GM18907 (cell line): ENCODE results near the gene GREM2.

ENCODE experiments used
- ATAC-seq: cut with Tn5 transposase; IDR thresholded peaks from one replicate; pipeline ENCODE4 v1.9.1; 2021; ENCODE audit warnings: mild to moderate bottlenecking, moderate library complexity; ENCODE audit not compliant: unreplicated experiment

GREM2 gene

GRCh38 chr1:240562779-240563178 is 49.2 kb downstream of the GREM2 start:
- ATAC-seq, result no peak

GRCh38 chr1:240562111-240562590 is 49.8 kb downstream of the GREM2 start:
- ATAC-seq, result peak; percentile 56

GRCh38 chr1:240559781-240560180 is 52.2 kb downstream of the GREM2 start:
- ATAC-seq, result no peak

- no peak for ATAC-seq
Observed at GRCh38 chr1:240555524-240555923, 56.4 kb downstream of the GREM2 start.

- ATAC-seq, result no peak
Observed at GRCh38 chr1:240553351-240553750, 58.6 kb downstream of the GREM2 start.

DNA sequence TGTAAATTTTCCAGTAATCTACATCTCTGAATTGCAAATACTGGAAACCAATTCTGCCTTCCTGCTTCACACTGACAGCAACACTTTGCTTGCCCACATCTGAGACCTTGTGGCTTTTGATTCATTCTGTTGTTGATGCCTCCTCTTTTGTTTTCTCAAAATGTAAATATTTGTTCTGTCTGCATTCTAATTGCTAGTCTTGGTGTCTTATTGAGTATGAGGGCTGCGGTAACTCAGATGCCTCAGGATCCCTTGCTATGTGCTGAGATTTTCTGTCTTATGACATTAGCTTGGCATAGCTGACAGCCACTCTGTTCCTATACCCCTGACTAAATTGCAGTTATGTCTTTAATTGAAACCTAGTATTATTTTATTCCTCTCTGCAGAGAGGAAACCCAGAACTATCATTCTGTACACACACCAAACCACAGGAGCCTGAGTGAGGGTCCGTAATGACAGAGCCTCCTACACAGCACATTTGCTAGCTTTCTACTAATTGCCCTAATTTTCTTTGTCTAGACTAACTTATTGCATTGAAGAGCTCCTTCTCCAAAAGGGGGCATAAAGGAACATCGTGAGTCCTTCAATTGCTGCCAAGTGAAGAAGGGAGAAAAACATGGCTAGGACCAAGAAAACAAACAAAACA is 72.1 kb downstream of the GREM2 start:
- ATAC-seq, result no peak

DNA sequence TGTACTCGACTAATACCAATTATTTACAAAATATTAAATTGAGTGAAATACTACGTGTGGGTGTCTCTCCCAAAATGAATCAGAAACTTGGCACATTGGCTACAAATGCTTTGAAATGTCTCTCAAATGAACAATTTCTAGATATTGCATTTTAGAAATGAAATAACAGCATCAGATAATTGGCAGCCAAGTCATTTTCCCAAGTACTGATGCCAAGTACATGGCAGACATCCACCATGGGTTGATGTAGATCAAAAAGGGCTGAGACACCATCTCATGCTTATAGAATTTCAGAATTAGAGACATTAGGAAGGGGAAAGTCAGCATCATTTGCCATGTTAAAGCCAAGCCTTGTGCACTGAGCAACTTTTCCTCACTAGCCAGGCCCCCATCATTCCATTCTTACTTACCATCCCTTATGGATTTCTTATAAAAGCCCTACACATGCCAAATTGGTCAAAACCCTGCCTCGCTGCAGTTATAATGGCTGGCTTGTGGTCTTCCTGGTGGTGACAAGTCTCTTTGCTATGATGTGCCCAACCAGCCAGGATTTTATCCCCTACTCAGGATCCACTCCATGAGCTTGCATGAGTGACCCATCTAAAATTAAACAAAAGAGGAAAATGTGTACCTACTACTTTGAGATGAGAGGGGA is 73.1 kb downstream of the GREM2 start:
- no peak for ATAC-seq

DNA sequence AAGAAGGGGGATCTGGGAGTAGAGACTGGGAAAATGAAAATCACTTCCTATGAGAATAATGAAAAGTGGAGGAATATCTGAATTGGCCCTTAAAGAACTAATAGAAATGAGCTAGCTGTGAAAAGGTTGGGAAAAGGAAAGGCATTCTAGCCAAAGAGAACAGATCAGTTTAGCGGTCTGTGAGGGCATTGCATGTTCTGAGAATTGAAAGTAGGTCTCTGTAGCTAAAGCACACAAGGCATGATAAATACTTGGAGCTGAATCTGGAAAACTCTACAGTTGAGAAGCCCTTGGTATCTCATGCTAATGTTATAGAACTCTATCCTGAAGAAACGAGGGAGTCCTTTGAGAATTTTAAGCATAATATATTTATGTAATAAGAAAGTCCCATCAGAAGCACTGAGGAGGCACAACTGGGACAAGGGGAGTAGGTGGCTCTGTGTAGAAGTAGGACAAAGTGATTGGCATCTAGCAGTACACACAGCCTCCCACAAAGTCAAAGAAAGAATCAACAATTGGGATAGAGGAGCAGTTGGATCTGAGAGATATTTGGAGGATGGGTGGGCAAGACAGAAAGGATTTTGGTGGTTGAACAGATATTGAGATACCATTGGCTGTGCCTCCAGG is 78.7 kb downstream of the GREM2 start:
- ATAC-seq, result no peak

DNA sequence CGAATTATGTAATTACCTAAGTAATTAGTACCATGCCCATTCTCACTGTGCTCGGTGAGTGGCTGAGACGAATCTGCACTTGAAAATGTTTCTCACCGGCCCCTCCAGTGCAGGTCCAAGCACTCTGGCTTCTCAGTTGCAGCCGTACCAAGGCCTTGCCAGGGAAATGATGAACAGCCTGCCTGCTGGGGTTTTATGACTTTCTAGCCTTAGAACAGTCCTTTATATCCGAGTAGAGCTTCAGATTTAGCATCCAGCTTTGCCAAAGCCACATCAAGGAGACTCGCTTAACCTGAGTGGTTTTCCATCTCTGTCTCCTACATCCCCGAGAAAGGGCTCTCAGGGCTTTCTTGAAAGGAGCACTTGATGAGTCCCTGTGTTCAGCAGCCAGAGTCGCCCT is 83.4 kb downstream of the GREM2 start:
- ATAC-seq, result no peak

- no peak for ATAC-seq
Observed at GRCh38 chr1:240527086-240527485, 84.9 kb downstream of the GREM2 start.

DNA sequence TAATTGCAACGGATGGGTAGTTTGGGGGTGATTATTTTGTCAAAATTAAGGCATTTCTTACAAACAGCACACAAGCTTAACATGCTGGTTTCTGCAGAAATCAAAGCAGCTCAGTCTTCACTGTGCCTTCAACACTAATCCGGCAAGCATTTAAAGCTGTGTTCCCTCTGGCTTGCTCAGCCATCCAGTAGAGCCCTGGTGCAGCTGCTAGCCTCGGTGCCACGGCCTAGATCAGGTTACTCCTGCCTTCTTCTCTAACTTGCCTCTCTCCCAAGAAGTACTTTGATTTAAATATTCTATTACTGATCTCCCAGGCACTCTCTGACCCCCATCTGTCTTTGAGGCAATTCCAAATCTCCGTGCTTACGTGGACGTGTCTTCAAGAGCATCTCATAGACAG is 85.6 kb downstream of the GREM2 start:
- no peak for ATAC-seq

DNA sequence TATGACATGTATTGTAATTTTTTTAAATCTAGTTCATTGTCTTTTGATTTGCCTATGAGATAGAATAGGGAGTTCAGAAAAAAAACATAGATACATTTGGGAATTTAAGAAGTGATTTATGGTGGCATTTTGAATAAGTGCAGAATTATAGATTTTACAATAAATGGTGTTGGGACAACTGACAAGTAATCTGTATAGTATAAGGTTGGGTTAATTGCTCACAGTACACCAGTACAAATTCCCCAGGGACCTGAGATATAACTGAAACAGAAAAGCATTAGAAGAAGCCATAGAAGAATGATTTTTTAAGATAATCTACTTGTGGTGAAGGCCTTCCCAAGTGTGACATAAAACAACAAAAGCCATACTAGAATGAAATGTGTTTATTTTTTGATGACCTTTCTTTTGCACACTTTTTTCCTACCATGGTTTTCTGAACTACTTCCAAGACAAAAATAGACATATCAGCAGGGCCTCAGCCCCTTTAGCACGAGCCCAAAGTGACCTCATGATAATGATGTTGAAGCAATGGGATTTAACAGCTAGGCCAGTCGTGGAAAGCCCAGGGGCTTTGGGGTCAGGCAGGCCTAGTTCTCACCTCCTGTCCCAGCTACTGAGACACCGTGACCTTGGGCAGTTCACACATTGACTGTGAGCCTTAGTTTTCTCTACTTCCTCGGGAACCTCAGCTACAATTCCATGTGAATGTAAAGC is 87.4 kb downstream of the GREM2 start:
- no peak for ATAC-seq

- ATAC-seq, result no peak
Observed at GRCh38 chr1:240522122-240522822, 89.7 kb downstream of the GREM2 start.

GRCh38 chr1:240517891-240518290 is 94.1 kb downstream of the GREM2 start:
- no peak for ATAC-seq

- no peak for ATAC-seq
Observed at GRCh38 chr1:240516069-240516468, 95.9 kb downstream of the GREM2 start.

DNA sequence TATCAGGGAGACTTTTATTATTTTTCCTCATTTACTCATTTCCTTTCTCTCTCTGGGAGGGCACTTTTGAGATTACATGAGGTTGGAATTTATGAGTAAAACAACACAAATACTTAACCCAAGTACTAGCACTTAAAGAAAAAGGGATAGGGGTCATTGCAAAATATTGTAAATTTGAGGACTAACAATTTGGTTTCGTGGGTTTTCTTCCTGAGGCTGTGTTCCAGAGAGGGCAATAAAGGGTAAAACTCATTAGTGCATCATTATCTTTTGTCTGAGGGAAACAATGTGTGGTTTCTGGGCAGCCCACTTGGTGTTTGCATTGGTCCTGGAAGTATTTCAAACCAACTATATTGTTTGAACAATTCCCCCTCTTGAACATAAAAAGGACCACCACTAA is 96.5 kb downstream of the GREM2 start:
- ATAC-seq, result no peak

DNA sequence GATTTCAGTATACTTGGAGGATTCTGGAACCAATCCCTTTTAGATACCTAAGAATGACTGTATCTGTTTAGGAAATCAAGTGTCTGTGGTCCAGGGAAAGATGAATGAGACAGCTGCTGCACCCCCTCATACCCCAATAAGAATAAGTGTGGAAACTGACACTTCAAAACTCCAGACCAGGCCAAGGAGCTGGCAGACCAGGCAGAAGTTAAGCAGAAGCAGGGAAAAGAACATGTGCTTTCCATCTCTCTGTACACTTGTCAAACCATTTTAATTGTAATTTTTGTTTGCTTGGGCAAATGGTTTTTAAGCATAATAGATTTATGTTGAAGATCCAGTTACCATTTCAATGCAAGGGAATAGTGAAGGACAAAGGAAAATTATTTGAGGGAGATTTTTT is 100.2 kb downstream of the GREM2 start:
- no peak for ATAC-seq

GRCh38 chr1:240508950-240509349 is 103.0 kb downstream of the GREM2 start:
- ATAC-seq, result no peak

DNA sequence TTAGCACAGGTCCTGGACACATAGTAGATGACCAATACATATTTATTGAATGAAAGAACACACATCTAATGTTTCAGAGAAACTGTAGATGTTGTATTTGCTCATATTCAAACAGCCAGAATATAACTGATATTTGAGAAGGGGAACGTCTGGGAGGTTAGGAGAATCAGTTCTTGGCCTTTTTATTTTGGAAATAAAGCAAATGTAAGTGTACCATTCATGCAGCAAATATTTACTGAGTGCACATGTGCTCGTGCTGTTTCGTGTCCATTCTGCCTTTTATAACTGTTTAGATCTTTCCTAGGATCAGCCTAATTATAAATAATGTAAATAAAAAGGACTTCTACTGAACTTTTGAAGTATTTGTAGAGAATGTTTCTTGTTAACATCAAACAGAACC is 103.8 kb downstream of the GREM2 start:
- no peak for ATAC-seq

- ATAC-seq, result no peak
Observed at GRCh38 chr1:240506176-240506575, 105.8 kb downstream of the GREM2 start.

- no peak for ATAC-seq
Observed at GRCh38 chr1:240503558-240503957, 108.4 kb downstream of the GREM2 start.
